Esophagus squamous epithelium (tissue), 4 donors: ENCODE measurements around the gene POM121L2.

Source experiments
- CTCF ChIP-seq, 6 experiments: fragments of 450-650 bp in 4 of 6; fragments of 200-600 bp in 2 of 6; sonication (generic) in 2 of 6; IDR thresholded peaks; one replicate each; pipeline ENCODE4 v1.5.1; 2016 to 2019; ENCODE audit warnings: antibody characterized with exemption in 6 of 6, mild to moderate bottlenecking in 4 of 6, moderate library complexity in 4 of 6
- POLR2A ChIP-seq, 4 donors: fragments of 450-650 bp; IDR thresholded peaks; one replicate each; pipeline ENCODE4 v1.6.1; 2017; ENCODE audit warnings: antibody characterized with exemption in 4 of 4, mild to moderate bottlenecking in 4 of 4, moderate library complexity in 3 of 4

GRCh38 chr6:27297857-27298730 is 14.0 kb downstream of the POM121L2 start:
- TF ChIP-seq POLR2A (IDR thresholded peaks at IDR 0.05) (no peak), CTCF (IDR thresholded peaks at IDR 0.05) (no peak)
